Pancreas (tissue), 10 donors: ENCODE results near the gene SULT6B1. TPM values are rescaled to one million over a fixed set of nuclear protein-coding genes. Genes with fewer than 3 reads are reported as not detected.
"Not testable (repeated sequence)": the region's sequence is repeated elsewhere in the genome, so short reads cannot be mapped to it uniquely, and the experiment has no call there.

Source experiments
- ATAC-seq, 4 donors: fragments of 200-7000 bp; cut with Tn5 transposase; one replicate each; pipeline versions ENCODE4 v1.8.0 to v1.9.1; 2020; ENCODE audit warnings: mild to moderate bottlenecking in 4 of 4, moderate library complexity in 4 of 4
- DNase-seq, 6 donors: peaks; one replicate each; pipeline ENCODE4 v3.0.0-alpha.2; 2020
- FAIRE-seq: peaks from 2 replicates; lab custom pipeline; 2012; peaks lifted over from hg19 to GRCh38; lab: Jason Lieb, UNC
- H3K27ac ChIP-seq, 4 donors: fragments of 200-600 bp; sonication (generic); 1 replicate in 3 of 4; 2 replicates in 1 of 4; pipeline versions ENCODE4 v1.5.0 to v1.8.0; 2020
- H3K27me3 ChIP-seq, 4 donors: fragments of 200-600 bp; one replicate each; pipeline ENCODE4 v1.8.0; 2021
- H3K36me3 ChIP-seq, 3 donors: fragments of 200-600 bp; sonication (generic) in 1 of 3; one replicate each; pipeline versions ENCODE4 v1.5.0 to v1.8.0; 2020 to 2021
- H3K4me1 ChIP-seq, 3 donors: fragments of 200-600 bp; one replicate each; pipeline ENCODE4 v1.8.0; 2021
- H3K4me3 ChIP-seq, 4 donors: fragments of 200-600 bp; sonication (generic) in 2 of 4; one replicate each; pipeline versions ENCODE4 v1.5.0 to v1.8.0; 2020 to 2021
- H3K9me3 ChIP-seq, 4 donors: fragments of 200-600 bp; one replicate each; pipeline ENCODE4 v1.8.0; 2021
- WGBS, 2 donors: extraction: QIAGEN DNeasy Blood & Tissue Kit; methylation state at CpG; one replicate each; pipeline ENCODE4 v1.1.7; 2013; 5-methylcytosine and 5-hydroxymethylcytosine counted together
- intact Hi-C, 3 donors: fragments of 100-400 bp; cut with DNase I; formaldehyde crosslinking; loops; one replicate each; pipeline versions ENCODE4 v1.11.1 to v1.14.2; 2022
- polyA plus RNA-seq, 2 donors: library from polyadenylated mRNA; stranded (reverse); fragments of 200-250 nt; gene quantifications; one replicate each; pipeline ENCODE4 v1.2.3, GENCODE V29; 2013
- total RNA-seq, 6 donors: library from RNA; stranded (reverse); fragmentation: NEBNext Ultra II Directional in 4 of 6; extraction: Animal tissue kit (Norgen Biotek cat#: 25700) in 4 of 6; gene quantifications; one replicate each; pipeline versions ENCODE4 v1.2.1 to v1.2.4, GENCODE V29; 2021 to 2023
- TF ChIP-seq, protein P1 (sequence below), 4 donors: fragments of 200-600 bp; sonication (generic) in 3 of 4; IDR thresholded peaks; one replicate each; pipeline versions ENCODE4 v1.5.0 to v1.8.0; 2021; ENCODE audit warnings: antibody characterized with exemption in 4 of 4
- donor health status: healthy with polysubstance abuse.
- donor health status: DM: no; HTN: no; CAD: no; lungs with moderate emphysema.
- donor health status: DM: no; HTN: no; CAD: no.
- donor health status: control.
- donor health status: control.
- donor health status: Bipolar disorder and iron deficiency.
- donor health status: DM: yes; HTN: yes; CAD: no.
- donor health status: DM: no; HTN: no; CAD: no.
- donor health status: DM: no; HTN: no; CAD: no.
- donor health status: DM: yes; HTN: yes; CAD: no.

Gene SULT6B1
- total and polyA plus RNA-seq, 8 donors, result not detected

DNA sequence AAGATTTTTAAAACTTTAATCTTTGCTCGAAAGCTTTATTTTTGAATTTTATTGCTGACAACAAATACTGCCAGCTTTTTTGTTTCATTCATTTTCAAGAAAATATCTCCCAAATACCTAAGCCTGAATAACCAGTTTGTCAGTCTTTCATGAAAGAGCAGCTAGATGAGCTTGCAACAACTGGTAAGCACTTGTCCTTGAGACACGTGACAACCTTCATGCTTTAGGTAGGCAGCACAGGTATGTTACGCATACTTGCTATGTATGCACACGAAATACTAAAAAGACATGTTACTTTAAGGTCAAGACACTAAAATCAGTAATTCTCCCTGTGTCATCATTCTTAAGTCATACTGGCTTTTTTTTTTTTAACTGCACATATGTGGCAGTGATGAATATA lies 30.6 kb upstream of the SULT6B1 start:
- peaks cover 0 to 70% (median 13%) of the 10 kb centered on the region in 3 donors for H3K36me3 ChIP-seq
- no peak overlapping the region for H3K27ac ChIP-seq
- TF ChIP-seq, protein P1, sequence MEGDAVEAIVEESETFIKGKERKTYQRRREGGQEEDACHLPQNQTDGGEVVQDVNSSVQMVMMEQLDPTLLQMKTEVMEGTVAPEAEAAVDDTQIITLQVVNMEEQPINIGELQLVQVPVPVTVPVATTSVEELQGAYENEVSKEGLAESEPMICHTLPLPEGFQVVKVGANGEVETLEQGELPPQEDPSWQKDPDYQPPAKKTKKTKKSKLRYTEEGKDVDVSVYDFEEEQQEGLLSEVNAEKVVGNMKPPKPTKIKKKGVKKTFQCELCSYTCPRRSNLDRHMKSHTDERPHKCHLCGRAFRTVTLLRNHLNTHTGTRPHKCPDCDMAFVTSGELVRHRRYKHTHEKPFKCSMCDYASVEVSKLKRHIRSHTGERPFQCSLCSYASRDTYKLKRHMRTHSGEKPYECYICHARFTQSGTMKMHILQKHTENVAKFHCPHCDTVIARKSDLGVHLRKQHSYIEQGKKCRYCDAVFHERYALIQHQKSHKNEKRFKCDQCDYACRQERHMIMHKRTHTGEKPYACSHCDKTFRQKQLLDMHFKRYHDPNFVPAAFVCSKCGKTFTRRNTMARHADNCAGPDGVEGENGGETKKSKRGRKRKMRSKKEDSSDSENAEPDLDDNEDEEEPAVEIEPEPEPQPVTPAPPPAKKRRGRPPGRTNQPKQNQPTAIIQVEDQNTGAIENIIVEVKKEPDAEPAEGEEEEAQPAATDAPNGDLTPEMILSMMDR (IDR thresholded peaks at IDR 0.05), result no peak
- intact Hi-C loops, result no loop called here
- H3K4me1 ChIP-seq, result no peaks in the 10 kb centered on the region
- FAIRE-seq (no peak), DNase-seq (no peak), ATAC-seq (no peak)
- H3K27me3 ChIP-seq, result no peaks in the 10 kb centered on the region
- H3K9me3 ChIP-seq, result no peaks in the 10 kb centered on the region
- whole genome bisulfite sequencing, 2 donors, result 74 to 75% methylated on average over 4 of the region's 4 CpGs
- H3K4me3 ChIP-seq, result no peak overlapping the region

DNA sequence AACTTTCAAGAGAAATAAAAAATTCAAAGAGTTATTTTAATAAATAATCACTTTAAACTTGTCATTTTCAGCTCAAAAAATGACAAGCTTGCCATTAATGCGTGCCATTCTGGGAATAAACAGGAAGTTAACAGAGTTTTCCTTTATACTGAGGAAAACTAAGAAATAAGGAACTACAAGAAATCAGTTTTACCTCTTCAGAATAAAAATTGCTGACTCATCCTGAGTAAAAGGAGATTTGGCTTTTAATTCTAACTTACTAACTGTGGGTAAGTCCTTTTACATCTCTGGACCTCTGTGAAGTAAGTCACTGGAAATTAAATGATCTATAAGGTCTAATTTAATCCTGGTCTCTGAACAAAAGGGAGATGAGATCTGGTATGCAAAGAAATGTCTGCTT lies 26.8 kb upstream of the SULT6B1 start:
- Histone ChIP-seq H3K36me3 (peaks cover 7 to 73% (median 24%) of the 10 kb centered on the region in 3 donors), H3K27ac (no peak overlapping the region), H3K4me3 (no peak overlapping the region), H3K27me3 (no peaks in the 10 kb centered on the region), H3K4me1 (no peaks in the 10 kb centered on the region), H3K9me3 (no peaks in the 10 kb centered on the region)
- TF ChIP-seq, protein P1 (IDR thresholded peaks at IDR 0.05), result no peak
- intact Hi-C loops, result no loop called here
- ATAC-seq (no peak), DNase-seq (no peak), FAIRE-seq (no peak)
- 90 to 92% methylated on average over 1 of the region's 1 CpG for WGBS, 2 donors

DNA sequence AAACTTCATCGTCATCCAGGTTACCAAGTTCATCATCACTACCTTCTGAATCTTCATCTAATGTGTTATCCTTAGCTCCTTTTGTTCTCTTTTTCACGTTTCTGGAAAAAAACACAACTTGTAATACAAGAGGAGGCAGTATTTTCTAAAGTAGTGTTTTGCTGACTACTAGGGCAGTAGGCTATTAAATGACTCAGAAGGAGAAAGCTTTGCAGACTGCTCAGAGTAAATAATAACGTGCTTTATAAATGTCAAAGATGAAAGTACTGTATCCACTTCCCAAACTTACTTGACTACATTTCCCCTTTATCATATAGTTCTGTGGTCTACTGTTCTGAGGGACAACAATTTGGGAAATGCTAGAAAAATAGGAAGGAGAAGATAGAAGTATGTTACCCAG lies 23.5 kb upstream of the SULT6B1 start:
- H3K4me3 ChIP-seq, result no peak overlapping the region
- intact Hi-C loops, result no loop called here
- FAIRE-seq, result no peak

DNA sequence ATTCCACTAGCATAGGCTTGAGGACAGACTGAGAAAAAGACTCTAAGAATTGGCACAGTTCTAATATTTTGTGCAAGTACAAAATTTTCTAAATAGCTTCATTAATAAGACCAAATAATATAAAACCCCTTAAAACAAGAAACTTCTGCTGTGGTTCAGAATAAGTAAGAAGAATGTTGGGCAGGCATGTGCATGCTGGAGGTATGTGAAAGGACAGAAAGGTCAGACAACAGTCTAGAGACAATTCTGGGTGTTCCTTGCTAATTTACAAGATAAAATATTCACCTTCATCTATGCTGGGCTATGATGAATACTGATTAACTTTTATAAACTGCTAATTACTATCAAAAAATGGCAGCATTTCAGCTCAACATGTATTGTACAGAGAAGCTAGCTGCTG lies 22.7 kb upstream of the SULT6B1 start:
- intact Hi-C loops, result no loop called here
- Histone ChIP-seq H3K4me3 (no peak overlapping the region), H3K4me1 (no peaks in the 10 kb centered on the region), H3K27ac (no peak overlapping the region), H3K36me3 (peaks cover 7 to 83% (median 31%) of the 10 kb centered on the region in 3 donors), H3K9me3 (no peaks in the 10 kb centered on the region), H3K27me3 (no peaks in the 10 kb centered on the region)
- ATAC-seq, result no peak
- no peak for DNase-seq
- TF ChIP-seq, protein P1 (IDR thresholded peaks at IDR 0.05), result no peak
- FAIRE-seq, result no peak

More for the DNA sequence above, 23.5 kb upstream of the SULT6B1 start:
- Histone ChIP-seq H3K4me1 (no peaks in the 10 kb centered on the region), H3K36me3 (peaks cover 7 to 83% (median 32%) of the 10 kb centered on the region in 3 donors), H3K9me3 (no peaks in the 10 kb centered on the region), H3K27ac (no peak overlapping the region), H3K27me3 (no peaks in the 10 kb centered on the region)
- 89 to 90% methylated on average over 3 of the region's 3 CpGs for WGBS, 2 donors
- TF ChIP-seq, protein P1 (IDR thresholded peaks at IDR 0.05), result no peak
- DNase-seq (no peak), ATAC-seq (no peak)

DNA sequence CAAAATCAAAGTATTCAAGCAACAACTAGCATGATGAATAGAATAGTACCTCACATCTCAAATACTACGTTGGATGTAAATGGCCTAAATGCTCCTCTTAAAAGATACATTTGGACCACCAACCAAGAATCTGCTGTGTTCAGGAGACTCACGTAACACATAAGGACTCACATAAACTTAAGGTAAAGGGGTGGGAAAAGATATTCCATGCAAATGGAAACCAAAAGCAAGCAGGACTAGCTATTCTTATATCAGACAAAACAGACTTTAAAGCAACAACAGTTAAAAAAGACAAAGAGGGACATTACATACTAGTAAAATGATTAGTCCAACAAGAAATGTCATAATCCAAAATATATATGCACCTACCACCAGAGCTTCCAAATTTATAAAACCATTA lies 18.3 kb upstream of the SULT6B1 start:
- intact Hi-C loops, H3K4me3 ChIP-seq, H3K4me1 ChIP-seq, H3K9me3 ChIP-seq, DNase-seq, FAIRE-seq, ATAC-seq, H3K27me3 ChIP-seq, H3K27ac ChIP-seq: not testable (repeated sequence)
- 97 to 100% methylated on average over 2 of the region's 2 CpGs for WGBS, 2 donors
- peaks cover 3 to 71% (median 39%) of the 10 kb centered on the region in 3 donors for H3K36me3 ChIP-seq
